ENCODE measurements around the gene MGP.

The MGP gene

DNA sequence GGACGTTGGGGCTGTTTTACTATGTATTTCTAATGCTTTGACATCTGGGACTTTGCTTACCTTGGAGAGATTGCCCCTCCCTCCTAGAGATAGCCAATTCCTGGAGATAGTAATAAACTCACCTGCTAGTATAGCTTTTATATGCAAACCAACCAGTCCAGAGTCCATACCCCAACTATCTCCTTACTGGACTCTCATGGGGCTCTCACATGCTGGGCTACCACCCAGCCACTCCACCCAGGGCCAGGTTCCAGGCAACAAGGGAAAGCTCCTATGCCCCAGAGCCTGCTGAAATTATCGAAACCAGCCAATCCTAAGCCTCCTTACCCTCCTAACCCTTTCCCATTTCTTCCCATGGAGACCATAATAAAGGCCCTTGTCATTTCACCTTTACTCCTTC, 25.5 kb upstream of the MGP start:
- TF ChIP-seq, protein P1, sequence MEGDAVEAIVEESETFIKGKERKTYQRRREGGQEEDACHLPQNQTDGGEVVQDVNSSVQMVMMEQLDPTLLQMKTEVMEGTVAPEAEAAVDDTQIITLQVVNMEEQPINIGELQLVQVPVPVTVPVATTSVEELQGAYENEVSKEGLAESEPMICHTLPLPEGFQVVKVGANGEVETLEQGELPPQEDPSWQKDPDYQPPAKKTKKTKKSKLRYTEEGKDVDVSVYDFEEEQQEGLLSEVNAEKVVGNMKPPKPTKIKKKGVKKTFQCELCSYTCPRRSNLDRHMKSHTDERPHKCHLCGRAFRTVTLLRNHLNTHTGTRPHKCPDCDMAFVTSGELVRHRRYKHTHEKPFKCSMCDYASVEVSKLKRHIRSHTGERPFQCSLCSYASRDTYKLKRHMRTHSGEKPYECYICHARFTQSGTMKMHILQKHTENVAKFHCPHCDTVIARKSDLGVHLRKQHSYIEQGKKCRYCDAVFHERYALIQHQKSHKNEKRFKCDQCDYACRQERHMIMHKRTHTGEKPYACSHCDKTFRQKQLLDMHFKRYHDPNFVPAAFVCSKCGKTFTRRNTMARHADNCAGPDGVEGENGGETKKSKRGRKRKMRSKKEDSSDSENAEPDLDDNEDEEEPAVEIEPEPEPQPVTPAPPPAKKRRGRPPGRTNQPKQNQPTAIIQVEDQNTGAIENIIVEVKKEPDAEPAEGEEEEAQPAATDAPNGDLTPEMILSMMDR (IDR thresholded peaks at IDR 0.05), result no peak

DNA sequence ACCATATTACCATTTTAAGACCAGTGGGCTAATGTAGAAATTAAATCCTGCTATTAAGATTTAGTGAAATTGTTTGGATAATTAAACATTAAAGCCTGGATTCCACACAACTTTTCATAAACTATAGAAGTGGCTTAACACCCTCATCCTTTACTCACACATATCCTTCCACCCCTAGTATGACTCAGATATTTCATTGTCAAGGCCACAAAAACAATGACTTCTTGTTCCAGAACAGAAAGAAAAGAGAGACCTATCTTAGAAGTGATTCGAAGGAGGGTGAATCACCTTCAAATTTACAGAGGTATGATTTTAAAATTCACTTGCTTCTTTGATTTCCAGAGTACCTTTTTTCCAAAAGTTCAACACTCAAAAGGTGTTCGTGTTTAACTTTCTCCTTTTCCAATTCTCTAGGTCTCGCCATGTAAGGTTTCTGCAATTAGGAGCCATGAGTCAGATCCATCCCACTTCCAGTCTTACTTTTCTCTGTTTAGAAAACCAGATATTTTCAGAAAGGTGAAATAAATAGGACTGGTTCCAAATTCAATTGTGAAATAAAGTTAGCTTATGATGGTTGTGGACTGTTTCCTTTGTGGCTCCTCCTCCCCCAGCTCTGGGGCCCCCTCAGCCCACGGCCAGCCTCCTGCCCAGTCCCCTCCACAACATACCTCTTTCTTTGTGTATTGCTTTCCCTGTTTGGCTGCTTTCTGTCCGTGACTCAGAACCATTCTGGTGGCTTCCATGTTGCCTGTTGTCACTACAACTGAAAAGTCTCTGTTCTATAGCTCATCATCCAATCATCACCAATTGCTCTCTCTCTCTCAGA, 24.6 kb upstream of the MGP start:
- TF ChIP-seq, protein P1 (IDR thresholded peaks at IDR 0.05), result no peak

DNA sequence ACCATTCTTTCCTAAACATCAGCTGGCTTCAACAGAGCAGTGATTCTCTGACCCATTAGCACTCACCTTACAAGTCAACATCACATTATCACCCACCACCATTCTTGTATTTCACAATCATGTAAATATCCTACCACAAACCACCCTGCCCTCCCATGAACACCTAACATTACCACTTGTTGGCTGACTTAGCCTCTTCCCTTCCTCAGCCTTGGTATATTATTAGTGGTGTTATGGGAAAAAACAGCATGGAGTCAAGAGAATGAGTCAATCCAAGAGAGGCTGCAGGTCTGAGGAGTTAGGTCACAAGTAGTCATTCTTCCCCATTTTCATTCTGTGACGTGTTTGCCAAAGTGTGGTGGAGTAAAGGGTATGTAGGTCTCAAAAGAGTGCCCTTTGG, 22.3 kb upstream of the MGP start:
- TF ChIP-seq, protein P1 (IDR thresholded peaks at IDR 0.05), result no peak

DNA sequence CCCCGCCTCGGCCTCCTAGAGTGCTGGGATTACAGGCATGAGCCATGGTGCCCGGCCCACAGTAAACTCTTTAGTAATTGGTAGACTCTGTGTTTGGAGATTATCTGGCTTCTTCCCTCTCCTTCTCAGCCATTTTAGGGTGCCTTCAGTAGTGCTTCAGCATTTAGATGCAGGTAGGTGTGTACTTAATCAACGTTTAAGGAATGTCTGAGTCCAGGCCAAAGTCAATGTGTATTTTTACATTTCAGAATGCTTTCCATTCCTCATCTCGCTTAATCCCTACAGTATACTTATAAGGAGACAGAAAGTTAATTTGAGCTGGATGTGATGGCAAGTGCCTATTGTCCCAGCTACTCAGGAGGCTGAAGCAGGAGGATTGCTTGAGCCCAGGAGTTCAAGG, 20.5 kb upstream of the MGP start:
- TF ChIP-seq, protein P1 (IDR thresholded peaks at IDR 0.05), result no peak

DNA sequence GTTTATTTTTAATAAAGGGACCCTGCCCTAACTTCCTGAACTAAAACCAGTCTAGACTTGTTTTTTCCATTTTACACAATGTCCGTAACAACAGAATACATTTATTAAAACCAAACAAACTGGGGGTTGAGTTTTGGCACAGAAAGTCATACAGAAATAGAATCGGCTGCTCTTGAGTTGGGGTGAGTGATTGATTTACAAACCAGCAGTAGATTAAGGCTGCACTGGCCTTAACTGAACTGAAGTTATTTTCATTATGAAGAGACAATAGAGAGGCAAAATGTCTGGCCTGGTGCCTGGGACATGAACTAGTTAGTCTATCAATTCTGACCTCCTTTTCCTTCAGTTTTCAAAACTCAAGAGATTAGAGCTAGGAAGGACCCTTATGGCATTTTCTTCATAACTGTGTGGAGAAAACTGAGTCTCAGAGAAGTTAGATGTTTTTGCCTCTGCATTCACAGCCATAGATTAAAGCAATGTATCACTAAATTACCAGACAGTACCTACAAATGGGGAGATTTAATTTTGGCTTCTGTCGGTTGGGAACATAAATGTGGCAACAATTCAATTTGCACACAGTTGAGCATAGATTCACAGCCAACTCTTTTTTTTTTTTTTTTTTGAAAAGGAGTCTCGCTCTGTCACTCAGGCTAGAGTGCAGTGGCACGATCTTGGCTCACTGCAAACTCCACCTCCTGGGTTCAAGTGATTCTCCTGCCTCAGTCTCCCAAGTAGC, 19.8 kb upstream of the MGP start:
- TF ChIP-seq, protein P1 (IDR thresholded peaks at IDR 0.05), result no peak

DNA sequence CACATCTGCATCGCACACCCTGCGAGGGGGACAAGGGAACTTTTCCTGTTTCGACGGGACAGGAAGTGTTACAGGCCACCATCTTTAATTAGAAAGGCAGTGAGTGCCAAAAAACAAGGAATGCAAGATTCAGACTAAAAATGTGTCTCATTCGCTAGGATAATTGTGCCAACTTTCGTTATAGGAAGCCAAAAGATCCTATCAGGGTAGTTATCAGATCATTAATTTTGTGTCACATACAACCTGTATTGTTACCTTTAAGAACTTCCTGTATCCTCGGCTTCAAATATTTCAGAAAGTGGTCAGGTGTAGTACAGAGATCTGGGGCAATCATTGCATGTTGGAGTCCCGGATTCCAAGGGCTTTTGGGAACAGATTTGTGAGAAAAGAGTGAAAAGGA, 19.2 kb upstream of the MGP start:
- TF ChIP-seq, protein P1 (IDR thresholded peaks at IDR 0.05), result no peak

DNA sequence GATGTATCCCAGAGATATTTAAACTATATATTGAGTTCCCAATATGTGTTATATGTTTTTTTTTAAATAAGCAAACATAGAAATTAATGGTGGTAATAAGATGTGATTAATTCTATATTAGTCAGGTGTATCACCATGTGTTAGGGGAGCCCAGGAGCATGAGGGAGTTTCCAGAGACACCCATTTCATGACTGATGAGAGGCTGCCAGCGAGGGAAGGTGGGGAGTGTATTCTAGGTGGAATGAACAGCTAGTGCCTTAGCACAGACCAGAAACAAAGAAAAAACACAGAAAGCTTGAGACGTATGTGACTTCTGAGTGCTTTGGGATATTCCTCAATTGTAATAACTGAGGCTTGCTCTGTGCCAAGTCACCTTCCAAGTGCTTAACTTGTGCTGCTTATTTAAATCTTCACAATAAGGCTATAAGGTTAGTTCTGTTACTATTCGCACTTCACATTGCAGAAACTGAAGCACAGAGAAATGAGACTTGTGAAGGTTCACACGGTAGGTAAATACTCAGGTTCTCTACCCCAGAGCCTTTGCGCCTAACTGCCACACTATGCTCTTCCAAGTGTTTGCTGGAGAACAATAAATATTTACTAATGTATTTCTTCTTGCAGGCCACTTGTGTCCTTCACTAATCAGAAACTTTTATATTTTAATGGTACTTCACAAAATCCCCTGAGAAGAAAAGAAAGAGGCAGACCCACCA, 17.9 kb upstream of the MGP start:
- TF ChIP-seq, protein P1 (IDR thresholded peaks at IDR 0.05), result no peak

All from LNCAP (cell line).